ENCODE results near the gene RAB40C.
"Not testable (repeated sequence)": the region's sequence is repeated elsewhere in the genome, so short reads cannot be mapped to it uniquely, and the experiment has no call there.

RAB40C gene

GRCh38 chr16:591231-591630, 1.4 kb downstream of the RAB40C start:
- no peak for DNase-seq

GRCh38 chr16:591892-592517, 2.1 kb downstream of the RAB40C start:
- DNase-seq = no peak

- DNase-seq = peak; percentile 48 to 62
These were observed 2.8 kb downstream of the RAB40C start for GRCh38 chr16:592518-593306.

- DNase-seq = no peak
These were observed 3.5 kb downstream of the RAB40C start for GRCh38 chr16:593406-593805.

- no peak for DNase-seq
These were observed 3.9 kb downstream of the RAB40C start for GRCh38 chr16:593807-594206.

GRCh38 chr16:595094-595528, 5.2 kb downstream of the RAB40C start:
- DNase-seq = no peak

GRCh38 chr16:595942-596735, 6.3 kb downstream of the RAB40C start:
- DNase-seq = peak; percentile 35 to 53

GRCh38 chr16:596736-597060, 6.8 kb downstream of the RAB40C start:
- no peak for DNase-seq

- not testable (repeated sequence) for DNase-seq
These were observed 7.8 kb downstream of the RAB40C start for GRCh38 chr16:597655-598054.

GRCh38 chr16:598823-599739, 9.2 kb downstream of the RAB40C start:
- DNase-seq = no peak

GRCh38 chr16:600781-601180, 10.9 kb downstream of the RAB40C start:
- DNase-seq = peak; percentile 44 to 55

GRCh38 chr16:603933-604332, 14.1 kb downstream of the RAB40C start:
- no peak for DNase-seq

- no peak for DNase-seq
These were observed 16.9 kb downstream of the RAB40C start for GRCh38 chr16:606656-607307.

- DNase-seq = no peak
These were observed 18.2 kb downstream of the RAB40C start for GRCh38 chr16:608019-608418.

- no peak for DNase-seq
These were observed 19.4 kb downstream of the RAB40C start for GRCh38 chr16:609316-609715.

GRCh38 chr16:609984-610383, 20.1 kb downstream of the RAB40C start:
- no peak for DNase-seq

- no peak for DNase-seq
These were observed 20.9 kb downstream of the RAB40C start for GRCh38 chr16:610513-611381.

- DNase-seq = no peak
These were observed 25.3 kb downstream of the RAB40C start for GRCh38 chr16:615122-615521.

GRCh38 chr16:616733-617586, 27.1 kb downstream of the RAB40C start:
- DNase-seq = no peak

GRCh38 chr16:617855-618254, 28.0 kb downstream of the RAB40C start:
- DNase-seq = no peak

Measured in Kasumi-1 (cell line).